ENCODE results near the gene TFPI. TPM values are rescaled to one million over a fixed set of nuclear protein-coding genes. Genes with fewer than 3 reads are reported as not detected.
"Not testable (repeated sequence)": the region's sequence is repeated elsewhere in the genome, so short reads cannot be mapped to it uniquely, and the experiment has no call there.

Gene TFPI
- total RNA-seq, 1 experiment from 2014 or later, result 125 TPM

DNA sequence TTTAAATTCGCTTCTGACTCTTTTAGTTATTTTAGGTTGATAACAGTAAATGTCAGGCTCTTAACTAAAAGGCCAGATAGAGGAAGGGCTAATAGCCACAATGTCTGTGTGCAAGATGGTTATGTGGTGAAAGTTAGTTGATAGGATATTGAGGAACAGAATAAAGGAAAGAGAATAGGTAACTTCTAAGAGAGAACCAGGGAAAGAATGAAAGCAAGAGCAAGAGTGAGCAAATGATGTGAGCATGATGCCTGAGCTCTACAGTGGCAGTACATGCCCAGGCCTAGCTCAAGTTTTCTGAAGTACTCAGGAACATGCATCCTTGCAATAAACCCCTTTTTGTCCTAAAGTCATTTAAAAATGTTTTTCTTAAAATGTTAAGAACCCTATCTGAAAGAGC is 12.5 kb upstream of the TFPI start:
- Mint-ChIP-seq H3K9me3 (ENCODE audit: low read depth, unreplicated experiment) (no peaks in the 10 kb centered on the region), H3K27me3 (ENCODE audit: unreplicated experiment) (no peaks in the 10 kb centered on the region), H3K4me3 (ENCODE audit: low read depth, unreplicated experiment) (no peak overlapping the region), H3K36me3 (ENCODE audit: insufficient read depth, unreplicated experiment) (no peaks in the 10 kb centered on the region), H3K4me1 (ENCODE audit: low read depth, unreplicated experiment) (no peaks in the 10 kb centered on the region), H3K27ac (ENCODE audit: unreplicated experiment) (no peak overlapping the region)
- no peak for DNase-seq
- TF ChIP-seq CTCF (IDR thresholded peaks at IDR 0.05; ENCODE audit: unreplicated experiment), result no peak
- CTCF ChIA-PET, result interaction anchor here (1.0 to 1.2 kb wide), 2 partner anchors 17 to 65 kb away, joined by 3 read pairs; no protein-coding TSS in a partner anchor
- intact Hi-C loops (cut with micrococcal nuclease; ENCODE audit: unreplicated experiment), result no loop called here
- BruUV-seq (replicated peaks), result no TSS peak

- Mint-ChIP-seq H3K27me3 (ENCODE audit: unreplicated experiment) (no peaks in the 10 kb centered on the region), H3K27ac (ENCODE audit: unreplicated experiment) (no peak overlapping the region), H3K4me1 (ENCODE audit: low read depth, unreplicated experiment) (no peaks in the 10 kb centered on the region), H3K36me3 (ENCODE audit: insufficient read depth, unreplicated experiment) (no peaks in the 10 kb centered on the region), H3K9me3 (ENCODE audit: low read depth, unreplicated experiment) (no peaks in the 10 kb centered on the region), H3K4me3 (ENCODE audit: low read depth, unreplicated experiment) (no peak overlapping the region)
- TF ChIP-seq CTCF (IDR thresholded peaks at IDR 0.05; ENCODE audit: unreplicated experiment), result no peak
- no peak for DNase-seq
- CTCF ChIA-PET, result interaction anchor here (1.0 to 1.2 kb wide), 2 partner anchors 17 to 65 kb away, joined by 3 read pairs; no protein-coding TSS in a partner anchor
- no TSS peak for BruUV-seq (replicated peaks)
- intact Hi-C loops (cut with micrococcal nuclease; ENCODE audit: unreplicated experiment), result no loop called here
Observed at GRCh38 chr2:187566266-187566665, 12.0 kb upstream of the TFPI start.

GRCh38 chr2:187565618-187566017 is 11.4 kb upstream of the TFPI start:
- H3K27ac Mint-ChIP-seq (ENCODE audit: unreplicated experiment); BruUV-seq (replicated peaks); H3K27me3 Mint-ChIP-seq (ENCODE audit: unreplicated experiment); CTCF ChIA-PET; H3K4me3 Mint-ChIP-seq (ENCODE audit: low read depth, unreplicated experiment); H3K9me3 Mint-ChIP-seq (ENCODE audit: low read depth, unreplicated experiment); H3K4me1 Mint-ChIP-seq (ENCODE audit: low read depth, unreplicated experiment); H3K36me3 Mint-ChIP-seq (ENCODE audit: insufficient read depth, unreplicated experiment); DNase-seq; intact Hi-C loops (cut with micrococcal nuclease; ENCODE audit: unreplicated experiment): not testable (repeated sequence)

GRCh38 chr2:187556493-187556892 is 2.3 kb upstream of the TFPI start:
- H3K4me3 Mint-ChIP-seq (ENCODE audit: low read depth, unreplicated experiment); BruUV-seq (replicated peaks); intact Hi-C loops (cut with micrococcal nuclease; ENCODE audit: unreplicated experiment); H3K9me3 Mint-ChIP-seq (ENCODE audit: low read depth, unreplicated experiment); CTCF ChIA-PET; H3K27ac Mint-ChIP-seq (ENCODE audit: unreplicated experiment); H3K27me3 Mint-ChIP-seq (ENCODE audit: unreplicated experiment); DNase-seq: not testable (repeated sequence)
- H3K36me3 Mint-ChIP-seq (ENCODE audit: insufficient read depth, unreplicated experiment), result peaks cover 19% of the 10 kb centered on the region
- H3K4me1 Mint-ChIP-seq (ENCODE audit: low read depth, unreplicated experiment), result peaks cover 12% of the 10 kb centered on the region

DNA sequence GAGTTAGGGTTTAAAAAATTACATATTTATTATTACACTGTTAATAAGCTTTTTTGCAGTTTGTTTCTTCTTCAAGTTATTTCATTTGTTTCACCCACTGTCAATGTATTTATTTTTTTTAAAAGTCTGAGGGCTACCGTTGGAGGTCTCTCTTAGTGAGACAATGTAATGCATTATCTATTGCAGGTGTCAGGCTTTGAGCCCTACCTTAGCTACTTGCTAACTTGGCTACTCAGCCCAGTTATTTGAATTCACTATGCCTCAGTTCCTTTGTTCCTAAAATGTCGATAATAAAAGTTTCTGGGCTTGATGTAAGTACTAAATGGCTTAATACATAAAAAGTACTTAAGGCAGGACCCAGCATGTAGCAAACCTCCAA is 458 bp upstream of the TFPI start:
- CTCF ChIA-PET, result interaction anchor here (0.6 to 1.2 kb wide), 3 partner anchors 9 to 1374 kb away, joined by 3 to 9 read pairs (median 4); no protein-coding TSS in a partner anchor
- no peak for TF ChIP-seq CTCF (IDR thresholded peaks at IDR 0.05; ENCODE audit: unreplicated experiment)
- intact Hi-C loops (cut with micrococcal nuclease; ENCODE audit: unreplicated experiment), result loop anchor here (5.0 kb wide), 1 partner anchor 738 kb away; the partner anchor contains the start of gene GULP1
- H3K4me3 Mint-ChIP-seq (ENCODE audit: low read depth, unreplicated experiment), result peak overlapping the region; percentile 82
- no peaks in the 10 kb centered on the region for H3K9me3 Mint-ChIP-seq (ENCODE audit: low read depth, unreplicated experiment)
- H3K4me1 Mint-ChIP-seq (ENCODE audit: low read depth, unreplicated experiment), result peaks cover 30% of the 10 kb centered on the region
- peaks cover 37% of the 10 kb centered on the region for H3K36me3 Mint-ChIP-seq (ENCODE audit: insufficient read depth, unreplicated experiment)
- DNase-seq, result no peak
- BruUV-seq (replicated peaks), result no TSS peak
- H3K27ac Mint-ChIP-seq (ENCODE audit: unreplicated experiment), result peak overlapping the region; percentile 92
- H3K27me3 Mint-ChIP-seq (ENCODE audit: unreplicated experiment), result no peaks in the 10 kb centered on the region

Measured in Calu3 (cell line).